ENCODE data around the gene NLGN2. TPM values are rescaled to one million over a fixed set of nuclear protein-coding genes. Genes with fewer than 3 reads are reported as not detected.

The NLGN2 gene
- total and polyA plus RNA-seq, 8 donors = 1.7 to 42.0 (median 6.7) TPM

DNA sequence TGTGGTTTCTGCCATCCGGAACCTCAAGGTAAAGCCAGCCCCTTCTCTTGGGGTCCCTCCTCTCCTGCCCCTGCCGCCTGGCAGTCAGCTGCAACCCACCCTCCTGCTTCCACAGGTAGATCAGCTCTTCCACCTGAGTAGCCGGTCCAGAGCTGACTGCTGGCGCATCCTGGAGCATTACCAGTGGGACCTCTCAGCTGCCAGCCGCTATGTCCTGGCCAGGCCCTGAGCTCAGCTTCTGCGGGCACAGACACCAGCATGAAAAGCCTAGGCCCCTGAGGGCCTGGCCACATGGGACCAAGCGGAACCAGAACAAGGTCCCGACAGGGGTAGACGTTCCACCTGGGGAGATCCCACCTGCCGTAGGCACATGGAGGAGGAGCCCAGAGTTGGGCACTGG lies 18.8 kb upstream of the NLGN2 start:
- Histone ChIP-seq H3K9me3 (no peaks in the 10 kb centered on the region), H3K27ac (no peak overlapping the region), H3K4me1 (peaks cover 13 to 22% (median 16%) of the 10 kb centered on the region in 4 donors), H3K27me3 (peaks cover 0 to 7% (median 0%) of the 10 kb centered on the region in 3 donors), H3K4me3 (no peak overlapping the region), H3K36me3 (peaks cover 26 to 79% (median 77%) of the 10 kb centered on the region in 4 donors)
- WGBS, 5 donors = 90 to 95% (median 95%) methylated on average over 7 to 10 of the region's 10 CpGs
- DNase-seq = no peak
- intact Hi-C loops (cut with DNase I; ENCODE audit: low total_unique reads) = no loop called here
- TF ChIP-seq POLR2A (IDR thresholded peaks at IDR 0.05) (no peak), CTCF (IDR thresholded peaks at IDR 0.05) (no peak), EP300 (IDR thresholded peaks at IDR 0.05) (no peak), POLR2AphosphoS5 (IDR thresholded peaks at IDR 0.05) (no peak)

- Histone ChIP-seq H3K27me3 (no peaks in the 10 kb centered on the region), H3K36me3 (peaks cover 26 to 69% (median 66%) of the 10 kb centered on the region in 4 donors), H3K9me3 (no peaks in the 10 kb centered on the region), H3K4me3 (no peak overlapping the region), H3K27ac (no peak overlapping the region), H3K4me1 (peaks cover 15 to 23% (median 21%) of the 10 kb centered on the region in 4 donors)
- intact Hi-C loops (cut with DNase I; ENCODE audit: low total_unique reads) = no loop called here
- TF ChIP-seq CTCF (IDR thresholded peaks at IDR 0.05) = no peak
- DNase-seq = peak in 1 of 2 donors; percentile 1
- WGBS, 5 donors = 87 to 92% (median 88%) methylated on average over 18 to 19 of the region's 19 CpGs
These were observed 17.4 kb upstream of the NLGN2 start for GRCh38 chr17:7389924-7390910.

DNA sequence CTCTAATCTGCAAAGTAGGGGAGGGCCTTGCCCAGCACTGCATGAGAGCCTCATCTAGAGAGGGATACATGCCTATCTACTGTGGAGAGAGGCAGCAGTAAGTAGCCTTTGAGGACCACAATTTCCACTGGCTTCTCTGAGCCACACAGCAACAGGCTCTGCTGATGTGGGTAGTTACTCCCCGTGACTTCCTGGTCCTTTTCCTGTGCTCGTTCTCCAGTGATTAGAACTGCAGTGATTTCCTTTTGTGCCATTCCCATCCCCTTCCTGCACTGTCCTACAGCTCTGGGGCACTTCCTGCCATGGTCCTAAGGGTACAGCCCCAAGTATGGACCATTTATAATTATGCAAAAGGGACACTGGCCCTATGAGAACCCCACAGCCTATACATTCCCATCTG lies 16.3 kb upstream of the NLGN2 start:
- WGBS, 5 donors = 40 to 75% (median 51%) methylated on average over 2 of the region's 2 CpGs
- no peak for TF ChIP-seq POLR2AphosphoS5 (IDR thresholded peaks at IDR 0.05)
- no peak for TF ChIP-seq EP300 (IDR thresholded peaks at IDR 0.05)
- TF ChIP-seq POLR2A (IDR thresholded peaks at IDR 0.05) = no peak
- no peak for TF ChIP-seq CTCF (IDR thresholded peaks at IDR 0.05)
- peak overlapping the region in 1 of 5 donors; percentile 12 for H3K27ac ChIP-seq
- no peak overlapping the region for H3K4me3 ChIP-seq
- no peaks in the 10 kb centered on the region for H3K27me3 ChIP-seq
- peaks cover 26 to 61% (median 57%) of the 10 kb centered on the region in 4 donors for H3K36me3 ChIP-seq
- H3K4me1 ChIP-seq = peaks cover 18 to 26% (median 25%) of the 10 kb centered on the region in 4 donors
- peak in 1 of 2 donors; percentile 5 for DNase-seq
- intact Hi-C loops (cut with DNase I; ENCODE audit: low total_unique reads) = no loop called here
- no peaks in the 10 kb centered on the region for H3K9me3 ChIP-seq

GRCh38 chr17:7392696-7393612 lies 14.7 kb upstream of the NLGN2 start:
- peak in 1 of 2 donors; percentile 35 for DNase-seq
- TF ChIP-seq POLR2A (IDR thresholded peaks at IDR 0.05) (no peak), POLR2AphosphoS5 (IDR thresholded peaks at IDR 0.05) (no peak), CTCF (IDR thresholded peaks at IDR 0.05) (no peak), EP300 (IDR thresholded peaks at IDR 0.05) (no peak)
- H3K9me3 ChIP-seq = no peaks in the 10 kb centered on the region
- peaks cover 22 to 45% (median 41%) of the 10 kb centered on the region in 4 donors for H3K36me3 ChIP-seq
- peak overlapping the region in 4 of 5 donors; percentile 88 to 97 (median 96) for H3K27ac ChIP-seq
- intact Hi-C loops (cut with DNase I; ENCODE audit: low total_unique reads) = no loop called here
- H3K4me3 ChIP-seq = peak overlapping the region; percentile 79 to 93 (median 84)
- peaks cover 18 to 26% (median 25%) of the 10 kb centered on the region in 4 donors for H3K4me1 ChIP-seq
- WGBS, 5 donors = 54 to 78% (median 63%) methylated on average over 25 to 42 of the region's 42 CpGs
- H3K27me3 ChIP-seq = no peaks in the 10 kb centered on the region
